Ascending aorta (tissue), 2 donors: ENCODE measurements around the gene IGFL4. TPM values are rescaled to one million over a fixed set of nuclear protein-coding genes. Genes with fewer than 3 reads are reported as not detected.

Experiments used
- DNase-seq, 2 donors: peaks; one replicate each; pipeline ENCODE4 v3.0.0-alpha.2; 2019; ENCODE audit warnings: low spot score in 2 of 2
- H3K27ac ChIP-seq, 2 donors: fragments of 200-600 bp; sonication (generic); one replicate each; pipeline ENCODE4 v1.5.1; 2016 to 2017; ENCODE audit warnings: mild to moderate bottlenecking in 1 of 2
- H3K27me3 ChIP-seq: fragments of 200-600 bp; sonication (generic); one replicate; pipeline ENCODE4 v1.5.1; 2017
- H3K36me3 ChIP-seq, 2 donors: fragments of 200-600 bp; sonication (generic); one replicate each; pipeline ENCODE4 v1.5.1; 2016
- H3K4me1 ChIP-seq, 2 donors: fragments of 200-600 bp; sonication (generic); one replicate each; pipeline ENCODE4 v1.5.1; 2016 to 2017; ENCODE audit warnings: mild to moderate bottlenecking in 1 of 2
- H3K4me3 ChIP-seq, 2 donors: fragments of 200-600 bp; sonication (generic); one replicate each; pipeline ENCODE4 v1.5.1; 2016 to 2017; ENCODE audit warnings: mild to moderate bottlenecking in 1 of 2
- H3K9me3 ChIP-seq, 2 donors: fragments of 200-600 bp; sonication (generic); one replicate each; pipeline ENCODE4 v1.5.1; 2016
- CTCF ChIP-seq, 3 experiments: fragments of 200-600 bp in 2 of 3; fragments of 450-650 bp in 1 of 3; sonication (generic) in 2 of 3; IDR thresholded peaks; one replicate each; pipeline ENCODE4 v1.5.1; 2016 to 2019; ENCODE audit warnings: antibody characterized with exemption in 3 of 3, mild to moderate bottlenecking in 1 of 3, moderate library complexity in 1 of 3
- intact Hi-C: fragments of 100-400 bp; cut with DNase I; formaldehyde crosslinking; loops from one replicate; pipeline ENCODE4 v1.15.1; 2023
- total RNA-seq: library from RNA; depleted of rRNA; stranded (reverse); fragments of >200 nt; gene quantifications from one replicate; pipeline ENCODE4 v1.1.0, GENCODE V29; 2016

The IGFL4 gene
- total RNA-seq, 1 donor from 2014 or later: not detected

- Histone ChIP-seq H3K27ac (no peak overlapping the region), H3K27me3 (no peaks in the 10 kb centered on the region), H3K36me3 (no peaks in the 10 kb centered on the region), H3K9me3 (no peaks in the 10 kb centered on the region), H3K4me1 (no peaks in the 10 kb centered on the region), H3K4me3 (no peak overlapping the region)
- no peak for DNase-seq
- no peak for TF ChIP-seq CTCF (IDR thresholded peaks at IDR 0.05)
- intact Hi-C loops: no loop called here
Measured at GRCh38 chr19:46060012-46060411, 19.2 kb upstream of the IGFL4 start.

GRCh38 chr19:46058778-46059177, 18.0 kb upstream of the IGFL4 start:
- Histone ChIP-seq H3K27me3 (no peaks in the 10 kb centered on the region), H3K27ac (no peak overlapping the region), H3K9me3 (no peaks in the 10 kb centered on the region), H3K36me3 (no peaks in the 10 kb centered on the region), H3K4me3 (no peak overlapping the region), H3K4me1 (no peaks in the 10 kb centered on the region)
- no peak for TF ChIP-seq CTCF (IDR thresholded peaks at IDR 0.05)
- no peak for DNase-seq
- intact Hi-C loops: no loop called here

GRCh38 chr19:46056536-46056935, 15.7 kb upstream of the IGFL4 start:
- no peak for TF ChIP-seq CTCF (IDR thresholded peaks at IDR 0.05)
- Histone ChIP-seq H3K27ac (no peak overlapping the region), H3K9me3 (no peaks in the 10 kb centered on the region), H3K27me3 (no peaks in the 10 kb centered on the region), H3K4me3 (no peak overlapping the region), H3K4me1 (no peaks in the 10 kb centered on the region), H3K36me3 (no peaks in the 10 kb centered on the region)
- intact Hi-C loops: no loop called here
- DNase-seq: no peak

GRCh38 chr19:46052896-46053295, 12.1 kb upstream of the IGFL4 start:
- no peak overlapping the region for H3K27ac ChIP-seq
- intact Hi-C loops: no loop called here
- H3K9me3 ChIP-seq: peaks cover 0 to 3% of the 10 kb centered on the region in 2 donors
- TF ChIP-seq CTCF (IDR thresholded peaks at IDR 0.05): no peak
- H3K4me1 ChIP-seq: no peaks in the 10 kb centered on the region
- no peaks in the 10 kb centered on the region for H3K27me3 ChIP-seq
- no peak overlapping the region for H3K4me3 ChIP-seq
- DNase-seq: no peak
- no peaks in the 10 kb centered on the region for H3K36me3 ChIP-seq

GRCh38 chr19:46049597-46049996, 8.8 kb upstream of the IGFL4 start:
- H3K4me3 ChIP-seq: no peak overlapping the region
- no peaks in the 10 kb centered on the region for H3K4me1 ChIP-seq
- no peak for TF ChIP-seq CTCF (IDR thresholded peaks at IDR 0.05)
- DNase-seq: no peak
- no peak overlapping the region for H3K27ac ChIP-seq
- intact Hi-C loops: no loop called here
- H3K27me3 ChIP-seq: no peaks in the 10 kb centered on the region
- H3K36me3 ChIP-seq: no peaks in the 10 kb centered on the region
- peaks cover 0 to 3% of the 10 kb centered on the region in 2 donors for H3K9me3 ChIP-seq

GRCh38 chr19:46043519-46043918, 2.7 kb upstream of the IGFL4 start:
- Histone ChIP-seq H3K4me3 (no peak overlapping the region), H3K27me3 (no peaks in the 10 kb centered on the region), H3K9me3 (peaks cover 0 to 3% of the 10 kb centered on the region in 2 donors), H3K36me3 (no peaks in the 10 kb centered on the region), H3K27ac (no peak overlapping the region), H3K4me1 (no peaks in the 10 kb centered on the region)
- TF ChIP-seq CTCF (IDR thresholded peaks at IDR 0.05): no peak
- DNase-seq: no peak
- intact Hi-C loops: no loop called here
